Subcutaneous abdominal adipose tissue (tissue), 5 donors: ENCODE measurements around the gene SRCAP.
"Not testable (repeated sequence)": the region's sequence is repeated elsewhere in the genome, so short reads cannot be mapped to it uniquely, and the experiment has no call there.

Experiments used
- H3K27ac ChIP-seq: one replicate; pipeline ENCODE4 v1.7.0; 2013; ENCODE audit warnings: low read depth, mild to moderate bottlenecking, inconsistent platforms, low read length, moderate library complexity
- H3K27me3 ChIP-seq, 5 donors: one replicate each; pipeline ENCODE4 v1.7.0; 2013; ENCODE audit warnings: low read length in 5 of 5, inconsistent platforms in 1 of 5; ENCODE audit not compliant: control insufficient read depth in 5 of 5, insufficient read depth in 4 of 5
- H3K36me3 ChIP-seq, 5 donors: one replicate each; pipeline ENCODE4 v1.7.0; 2013; ENCODE audit warnings: low read length in 5 of 5; ENCODE audit not compliant: control insufficient read depth in 5 of 5, insufficient read depth in 5 of 5
- H3K4me1 ChIP-seq, 5 donors: one replicate each; pipeline ENCODE4 v1.7.0; 2013; ENCODE audit warnings: low read length in 5 of 5, mild to moderate bottlenecking in 3 of 5, moderate library complexity in 1 of 5; ENCODE audit not compliant: control insufficient read depth in 5 of 5, insufficient read depth in 5 of 5
- H3K4me3 ChIP-seq, 5 donors: one replicate each; pipeline ENCODE4 v1.7.0; 2013; ENCODE audit warnings: low read length in 5 of 5, low read depth in 1 of 5
- H3K9ac ChIP-seq, 5 donors: one replicate each; pipeline ENCODE4 v1.7.0; 2013; ENCODE audit warnings: low read length in 5 of 5, mild to moderate bottlenecking in 4 of 5, moderate library complexity in 3 of 5
- H3K9me3 ChIP-seq, 5 donors: one replicate each; pipeline ENCODE4 v1.7.0; 2013; ENCODE audit warnings: low read length in 5 of 5; ENCODE audit not compliant: control insufficient read depth in 5 of 5
- donor health status: healthy.
- donor health status: healthy.
- donor health status: healthy.
- donor health status: healthy.
- donor health status: healthy.

The SRCAP gene

DNA sequence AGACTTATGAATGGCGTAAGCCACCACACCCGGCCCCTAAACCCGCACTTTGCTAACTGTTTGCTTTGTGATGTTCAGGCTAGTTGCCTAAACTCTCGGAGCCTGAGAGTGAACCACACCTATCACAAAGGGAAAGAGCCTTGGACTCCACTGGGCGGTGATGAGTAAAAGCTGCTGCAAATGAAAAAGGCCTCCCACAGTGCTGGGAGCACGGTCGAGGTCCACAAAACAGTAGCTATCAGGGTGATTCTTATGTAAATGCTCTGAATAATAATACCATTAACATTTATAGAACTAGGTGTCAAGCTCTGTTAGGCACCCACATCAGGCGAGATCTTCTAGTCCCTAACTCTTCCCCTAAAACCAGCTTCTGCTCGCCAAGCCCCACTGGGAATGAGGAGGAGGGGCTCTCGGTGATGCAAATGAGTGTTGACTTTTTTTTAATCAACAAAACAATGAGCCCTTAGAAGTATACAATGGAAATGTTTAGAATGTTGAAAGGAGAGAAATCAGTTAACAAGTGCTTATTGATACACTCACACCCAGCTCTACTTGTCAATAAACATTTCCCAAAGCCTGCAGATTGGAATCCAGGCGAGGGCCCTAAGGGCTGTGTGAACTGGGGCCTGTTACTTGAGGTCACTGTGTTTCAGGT is 20.9 kb upstream of the SRCAP start:
- Histone ChIP-seq H3K27ac (no peak overlapping the region), H3K4me1 (no peaks in the 10 kb centered on the region), H3K27me3 (no peaks in the 10 kb centered on the region), H3K4me3 (no peak overlapping the region), H3K36me3 (no peaks in the 10 kb centered on the region), H3K9me3 (no peaks in the 10 kb centered on the region), H3K9ac (no peak overlapping the region)

DNA sequence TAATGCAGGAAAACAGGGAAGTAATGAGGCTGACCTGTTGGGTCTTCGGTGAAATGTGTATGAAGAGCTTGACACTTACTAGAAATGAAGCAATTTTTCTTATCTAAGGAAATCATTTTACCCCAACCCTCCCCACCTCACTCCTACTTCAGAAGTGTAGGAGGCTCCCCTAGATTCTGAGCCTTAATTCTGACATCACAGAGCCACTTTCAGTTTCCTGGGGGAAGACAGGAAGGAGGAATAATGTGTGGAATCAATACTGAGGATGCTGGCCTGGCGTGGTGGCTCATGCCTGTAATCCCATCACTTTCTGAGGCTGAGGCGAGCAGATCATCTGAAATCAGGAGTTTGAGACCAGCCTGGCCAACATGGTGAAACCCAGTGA is 20.4 kb upstream of the SRCAP start:
- Histone ChIP-seq H3K4me3 (no peak overlapping the region), H3K27ac (no peak overlapping the region)

DNA sequence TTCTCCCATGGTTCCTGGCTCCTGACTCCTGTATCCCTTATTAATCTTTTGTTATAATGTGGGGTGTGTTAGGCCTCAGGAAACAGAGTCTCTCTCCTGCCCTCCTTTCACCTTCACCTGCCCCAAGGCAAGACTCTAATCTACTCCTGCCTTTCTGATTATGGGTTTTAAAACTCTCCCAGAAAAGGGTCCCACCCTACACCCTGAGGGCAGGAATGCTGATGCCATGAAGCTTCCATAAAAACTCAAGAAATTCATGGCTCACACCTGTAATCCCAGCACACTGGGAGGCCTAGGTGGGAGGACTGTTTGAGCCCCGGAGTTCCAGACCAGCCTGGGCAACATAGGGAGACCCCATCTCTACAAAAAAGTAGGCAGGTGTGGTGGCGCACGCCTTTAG is 18.6 kb upstream of the SRCAP start:
- H3K36me3 ChIP-seq = no peaks in the 10 kb centered on the region
- H3K4me3 ChIP-seq = no peak overlapping the region
- no peak overlapping the region for H3K27ac ChIP-seq
- H3K27me3 ChIP-seq = no peaks in the 10 kb centered on the region
- H3K4me1 ChIP-seq = no peaks in the 10 kb centered on the region
- H3K9me3 ChIP-seq = no peaks in the 10 kb centered on the region
- H3K9ac ChIP-seq = no peak overlapping the region

More for the DNA sequence above, 20.4 kb upstream of the SRCAP start:
- no peaks in the 10 kb centered on the region for H3K36me3 ChIP-seq
- no peak overlapping the region for H3K9ac ChIP-seq
- H3K27me3 ChIP-seq = no peaks in the 10 kb centered on the region
- no peaks in the 10 kb centered on the region for H3K4me1 ChIP-seq
- H3K9me3 ChIP-seq = no peaks in the 10 kb centered on the region

DNA sequence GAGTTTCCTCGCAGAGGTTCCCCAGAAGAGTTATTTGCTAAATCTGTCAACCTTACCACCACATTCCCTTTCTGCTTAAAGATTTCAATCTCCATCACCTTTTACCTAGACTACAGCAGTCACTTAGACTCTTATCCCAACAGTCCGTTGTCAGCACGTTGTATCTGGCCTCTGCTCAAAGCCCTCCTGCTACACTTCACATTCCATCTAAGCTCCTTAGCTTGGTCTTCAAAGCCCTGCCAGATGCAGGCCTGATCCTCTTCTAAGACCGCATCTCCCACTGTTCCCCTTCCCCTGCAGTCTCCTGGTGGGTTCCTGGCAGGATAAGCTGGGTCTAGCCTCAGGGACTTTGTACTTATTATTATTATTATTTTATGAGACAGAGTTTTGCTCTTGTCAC is 10.3 kb upstream of the SRCAP start:
- Histone ChIP-seq H3K36me3 (no peaks in the 10 kb centered on the region), H3K27me3 (no peaks in the 10 kb centered on the region), H3K9me3 (no peaks in the 10 kb centered on the region), H3K27ac (no peak overlapping the region), H3K4me3 (no peak overlapping the region), H3K4me1 (peaks cover 0 to 5% (median 0%) of the 10 kb centered on the region in 5 donors), H3K9ac (no peak overlapping the region)

DNA sequence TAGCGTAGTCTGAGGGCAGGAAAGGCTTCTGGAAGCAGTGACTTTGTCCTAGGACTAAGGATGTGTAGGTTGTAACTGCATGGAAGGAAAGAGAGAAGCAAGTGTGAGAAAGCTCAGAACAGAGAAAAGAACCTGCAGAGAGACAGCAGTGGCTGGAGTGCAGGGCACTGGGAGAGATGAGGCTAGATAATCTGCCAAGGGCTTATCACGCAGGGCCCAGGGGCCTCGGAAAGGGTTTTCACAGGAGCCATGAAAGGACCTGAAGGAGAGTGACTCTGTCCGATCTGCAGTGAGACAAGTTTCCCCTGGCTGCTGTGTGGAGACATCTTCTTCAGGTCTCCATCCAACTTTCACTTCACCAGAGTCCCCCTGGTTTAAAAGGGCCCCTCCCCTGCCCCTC is 7.1 kb upstream of the SRCAP start:
- H3K27ac ChIP-seq = no peak overlapping the region
- H3K9ac ChIP-seq = no peak overlapping the region
- H3K9me3 ChIP-seq = no peaks in the 10 kb centered on the region

DNA sequence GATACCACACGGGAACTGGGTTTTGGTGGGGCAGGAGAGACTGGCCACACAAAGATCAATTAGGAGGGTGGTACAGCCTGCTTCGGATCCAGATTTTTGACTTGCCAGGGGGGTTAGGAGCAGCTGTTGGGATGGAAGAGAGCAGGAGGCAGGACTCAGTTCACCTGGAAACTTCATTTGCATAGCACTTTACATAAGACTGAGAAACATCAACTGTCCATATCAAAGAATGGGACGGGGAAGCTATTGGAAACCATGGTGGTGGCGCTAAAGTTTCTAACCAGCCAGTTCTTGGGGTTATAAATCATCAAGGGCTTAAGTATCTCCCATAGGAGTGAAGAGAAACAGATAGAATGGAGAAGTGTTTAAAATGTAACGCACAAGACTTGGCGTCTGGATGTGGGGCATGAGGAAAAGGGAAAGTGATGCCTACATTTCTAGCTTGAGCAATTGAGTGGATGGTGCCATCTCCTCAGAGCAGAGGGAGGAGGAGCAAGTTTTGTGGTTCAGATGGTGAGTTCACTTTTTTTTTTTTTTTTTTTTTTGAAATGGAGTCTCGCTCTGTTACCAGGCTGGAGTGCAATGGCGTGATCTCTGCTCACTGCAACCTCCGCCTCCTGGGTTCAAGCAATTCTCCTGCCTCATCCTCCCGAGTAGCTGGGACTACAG is 6.4 kb upstream of the SRCAP start:
- Histone ChIP-seq H3K9me3 (no peaks in the 10 kb centered on the region), H3K4me3 (no peak overlapping the region), H3K36me3 (no peaks in the 10 kb centered on the region), H3K27me3 (no peaks in the 10 kb centered on the region), H3K4me1 (peaks cover 0 to 12% (median 4%) of the 10 kb centered on the region in 5 donors), H3K27ac (no peak overlapping the region), H3K9ac (no peak overlapping the region)

More for the DNA sequence above, 7.1 kb upstream of the SRCAP start:
- no peaks in the 10 kb centered on the region for H3K27me3 ChIP-seq
- peaks cover 0 to 8% (median 0%) of the 10 kb centered on the region in 5 donors for H3K4me1 ChIP-seq
- no peak overlapping the region for H3K4me3 ChIP-seq
- no peaks in the 10 kb centered on the region for H3K36me3 ChIP-seq

DNA sequence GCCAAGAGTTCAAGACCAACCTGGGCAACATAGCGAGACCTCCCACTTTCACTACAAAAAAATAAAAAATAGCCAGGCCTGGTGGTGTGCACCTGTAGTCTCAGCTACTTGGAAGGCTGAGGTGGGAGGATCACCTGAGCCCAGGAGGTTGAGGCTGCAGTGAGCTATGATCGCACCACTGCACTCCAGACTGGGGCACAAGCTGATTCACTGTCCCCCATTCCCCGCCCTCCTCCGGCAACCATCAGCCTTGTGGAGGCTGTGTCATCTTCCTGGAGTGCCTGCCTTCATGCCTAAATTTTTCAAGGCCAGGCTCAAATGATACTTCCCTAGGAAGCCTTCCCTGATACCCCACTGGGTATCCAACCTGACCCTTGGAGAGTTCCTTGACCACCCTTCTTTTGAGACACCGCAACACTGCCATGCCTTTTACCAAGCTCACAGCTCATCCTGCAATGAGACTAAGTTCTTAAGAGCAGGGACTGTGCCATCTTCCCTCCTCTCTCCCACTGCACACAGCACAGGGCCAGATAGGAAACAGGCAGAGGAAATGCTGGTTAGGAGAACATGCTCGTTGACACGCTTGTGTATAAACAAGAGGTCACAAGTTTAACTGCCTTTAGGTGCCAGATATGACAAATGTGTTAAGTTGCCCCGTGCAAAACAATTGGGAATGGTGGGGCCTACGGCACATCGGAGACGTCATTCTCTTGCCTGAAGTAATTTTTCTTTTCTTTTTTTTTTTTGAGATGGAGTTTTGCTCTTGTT is 3.9 kb upstream of the SRCAP start:
- H3K27me3 ChIP-seq = no peaks in the 10 kb centered on the region
- H3K27ac ChIP-seq = no peak overlapping the region
- H3K9me3 ChIP-seq = no peaks in the 10 kb centered on the region
- H3K36me3 ChIP-seq = peaks cover 0 to 1% (median 0%) of the 10 kb centered on the region in 5 donors
- peaks cover 5 to 23% (median 19%) of the 10 kb centered on the region in 5 donors for H3K4me1 ChIP-seq
- H3K4me3 ChIP-seq = no peak overlapping the region
- H3K9ac ChIP-seq = no peak overlapping the region

DNA sequence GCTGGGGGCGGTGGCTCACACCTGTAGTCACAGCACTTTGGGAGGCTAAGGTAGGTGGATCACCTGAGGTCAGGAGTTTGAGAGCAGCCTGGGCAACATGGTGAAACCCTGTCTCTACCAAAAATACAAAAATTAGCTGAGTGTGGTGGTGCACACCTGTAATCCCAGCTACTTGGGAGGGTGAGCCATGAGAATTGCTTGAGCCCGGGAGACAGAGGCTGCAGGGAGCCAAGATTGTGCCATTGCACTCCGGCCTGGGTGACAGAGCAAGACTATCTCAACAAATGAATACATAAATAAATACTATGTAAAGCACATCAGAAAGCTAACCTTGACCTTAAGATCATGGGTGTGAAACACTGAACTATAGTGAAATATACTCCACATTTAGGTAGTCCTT is 2.3 kb upstream of the SRCAP start:
- not testable (repeated sequence) for H3K9ac ChIP-seq, H3K4me3 ChIP-seq
- H3K4me1 ChIP-seq = peaks cover 5 to 31% (median 24%) of the 10 kb centered on the region in 5 donors

DNA sequence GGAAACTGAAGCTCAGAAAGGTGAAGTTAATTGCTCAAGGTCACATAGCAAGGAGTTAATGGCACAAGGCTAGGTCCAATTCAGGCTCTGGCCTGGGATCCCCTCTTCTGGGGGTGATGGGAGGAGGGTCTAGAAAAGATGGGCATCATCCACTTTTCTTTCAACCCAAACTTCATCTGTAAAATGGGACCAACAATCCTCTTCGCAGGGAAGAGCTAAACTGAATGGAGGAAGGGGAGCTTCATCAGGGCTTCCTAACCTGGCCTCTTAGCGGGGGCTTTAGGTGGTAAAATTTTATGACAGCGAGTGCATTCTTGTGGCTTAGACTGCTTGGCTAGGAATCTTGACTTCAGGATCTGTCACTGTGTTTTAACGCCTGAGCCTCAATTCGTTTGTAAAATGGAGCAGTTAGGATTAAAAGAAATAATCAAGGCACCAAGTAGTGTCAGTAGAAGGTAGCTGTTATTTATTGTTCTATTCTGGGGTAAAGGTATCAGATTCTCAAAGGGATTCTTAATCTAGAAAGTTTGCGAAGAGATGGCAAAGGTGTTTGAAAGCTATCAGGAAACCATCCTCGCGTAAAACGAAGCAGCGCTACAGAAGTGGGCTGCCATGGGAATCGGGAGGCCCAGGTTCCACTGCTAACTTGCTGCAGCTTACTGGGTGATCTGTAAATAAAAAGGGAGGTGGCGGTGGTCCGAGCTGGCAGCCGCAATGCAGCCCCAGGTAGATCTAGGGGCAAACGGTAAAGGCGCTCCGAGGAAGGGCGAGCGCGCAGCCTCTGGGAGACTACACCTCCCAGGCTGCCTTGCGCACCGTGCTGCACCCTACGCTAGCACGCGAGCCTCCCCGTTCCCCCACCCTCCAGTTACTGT is 1.5 kb upstream of the SRCAP start:
- H3K9ac ChIP-seq = peak overlapping the region; percentile 28 to 99 (median 97)

More for the DNA sequence above, 2.3 kb upstream of the SRCAP start:
- H3K27ac ChIP-seq, H3K27me3 ChIP-seq, H3K9me3 ChIP-seq: not testable (repeated sequence)
- H3K36me3 ChIP-seq = peaks cover 6 to 17% (median 15%) of the 10 kb centered on the region in 5 donors

More for the DNA sequence above, 1.5 kb upstream of the SRCAP start:
- Histone ChIP-seq H3K27me3 (no peaks in the 10 kb centered on the region), H3K27ac (peak overlapping the region; percentile 98), H3K36me3 (peaks cover 6 to 21% (median 19%) of the 10 kb centered on the region in 5 donors), H3K9me3 (no peaks in the 10 kb centered on the region), H3K4me3 (peak overlapping the region; percentile 65 to 96 (median 90)), H3K4me1 (peaks cover 5 to 31% (median 24%) of the 10 kb centered on the region in 5 donors)
